Fibroblast of skin of right quadriceps (primary cell): Measurements from ENCODE around the gene ZNF865.

Experiments used
- DNase-seq: peaks from one replicate; pipeline ENCODE4 v3.0.0-alpha.2; 2013

Gene ZNF865

DNA sequence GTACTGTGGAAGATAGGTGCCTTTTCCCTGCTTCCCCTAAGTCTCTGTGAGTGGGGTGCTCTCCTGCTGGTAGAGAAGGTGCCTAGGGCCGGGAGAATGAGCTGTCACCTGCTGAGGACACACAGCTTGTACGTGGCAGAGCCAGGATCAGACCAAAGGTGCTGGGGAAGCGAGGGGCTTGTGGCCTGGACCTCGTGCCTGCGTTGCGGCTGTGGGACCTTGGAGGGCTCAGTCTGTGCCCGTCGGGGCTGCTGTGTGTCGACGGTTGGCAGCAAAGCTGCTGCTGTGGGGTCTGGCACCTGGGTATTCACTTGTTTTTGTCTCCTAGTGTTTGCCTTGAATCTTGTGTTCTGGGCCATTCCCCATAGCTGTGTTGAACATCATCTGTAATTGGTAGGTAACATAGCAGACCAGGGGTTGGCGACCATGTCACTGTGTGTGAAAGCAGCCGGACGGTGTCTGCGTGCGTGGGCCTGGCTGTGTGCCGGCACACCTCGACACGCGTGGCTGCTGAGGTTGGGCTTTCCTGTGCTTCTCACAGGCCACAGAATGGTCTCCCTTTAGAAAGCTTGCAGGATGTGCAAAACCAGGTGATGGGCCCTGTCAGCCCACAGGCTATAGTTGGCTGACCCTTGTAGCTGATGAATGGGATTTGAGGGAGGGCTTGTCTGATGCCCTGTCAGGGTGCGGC lies 58.5 kb downstream of the ZNF865 start:
- DNase-seq: no peak

DNA sequence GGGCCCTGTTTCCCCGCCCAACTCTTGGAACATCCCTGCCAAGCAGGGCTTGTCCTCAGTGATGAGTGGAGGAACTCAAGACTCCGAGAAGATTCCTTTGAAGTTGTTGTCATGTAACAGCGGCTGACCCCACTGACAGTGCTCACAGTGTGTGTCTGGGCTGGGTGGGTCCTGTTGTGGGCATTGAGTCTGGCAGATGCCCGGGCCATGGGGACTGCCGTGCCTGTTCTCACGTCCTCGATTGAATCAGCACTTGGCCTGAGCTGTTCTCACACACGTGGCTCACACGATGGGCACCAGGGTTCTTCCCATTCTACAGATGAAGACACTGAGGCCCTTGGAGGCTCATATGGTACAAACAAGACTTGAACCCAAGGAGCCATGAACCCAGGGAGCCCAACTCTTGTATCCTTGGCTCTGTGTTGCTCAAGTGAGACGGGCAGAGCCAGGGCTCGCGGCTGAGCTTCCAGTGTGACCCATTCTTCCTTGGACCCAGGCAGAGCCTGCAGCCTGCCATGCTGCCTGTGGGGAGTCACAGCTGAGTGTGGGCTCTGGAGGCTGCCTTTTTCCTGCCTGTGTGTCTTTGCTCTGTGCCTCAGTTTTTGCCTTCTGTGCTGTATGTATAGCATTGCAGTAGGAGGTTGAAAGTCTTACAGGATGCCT lies 61.0 kb downstream of the ZNF865 start:
- no peak for DNase-seq
